C4-2B (cell line): ENCODE data around the gene MTX3.

ENCODE experiments used
- H3K27ac ChIP-seq: fragments of 450-650 bp; 2 replicates; pipeline ENCODE4 v1.5.1; 2017
- CTCF ChIP-seq: fragments of 450-650 bp; conservative IDR thresholded peaks from 2 replicates; pipeline ENCODE4 v1.5.1; 2017; ENCODE audit warnings: mild to moderate bottlenecking
- ZFX ChIP-seq: fragments of 450-650 bp; IDR thresholded peaks from 2 replicates; pipeline ENCODE4 v1.6.1; 2017

The MTX3 gene

GRCh38 chr5:79955941-79956670 is 35.0 kb downstream of the MTX3 start:
- H3K27ac ChIP-seq = no peak overlapping the region
- TF ChIP-seq ZFX = no peak

- TF ChIP-seq ZFX = no peak
- no peak for TF ChIP-seq CTCF
- H3K27ac ChIP-seq = peak overlapping the region; percentile 56
Observed at GRCh38 chr5:79955356-79955895, 35.6 kb downstream of the MTX3 start.

GRCh38 chr5:79954620-79955019 is 36.4 kb downstream of the MTX3 start:
- peak overlapping the region; percentile 56 for H3K27ac ChIP-seq
- TF ChIP-seq ZFX (no peak), CTCF (no peak)

- TF ChIP-seq CTCF (no peak), ZFX (no peak)
Observed at GRCh38 chr5:79947567-79947966, 43.5 kb downstream of the MTX3 start.

GRCh38 chr5:79938468-79938867 is 52.6 kb downstream of the MTX3 start:
- TF ChIP-seq CTCF (no peak), ZFX (no peak)
- no peak overlapping the region for H3K27ac ChIP-seq

More at GRCh38 chr5:79947567-79947966, 43.5 kb downstream of the MTX3 start:
- H3K27ac ChIP-seq = no peak overlapping the region

- TF ChIP-seq CTCF = no peak
- TF ChIP-seq ZFX = no peak
- H3K27ac ChIP-seq = no peak overlapping the region
Observed at GRCh38 chr5:79936646-79937216, 54.3 kb downstream of the MTX3 start.

GRCh38 chr5:79936002-79936645 is 54.9 kb downstream of the MTX3 start:
- H3K27ac ChIP-seq = no peak overlapping the region
- TF ChIP-seq ZFX = no peak
- no peak for TF ChIP-seq CTCF
